Esophagus squamous epithelium (tissue), 4 donors: ENCODE results near the gene CCDC197.

Experiments
- CTCF ChIP-seq, 6 experiments: fragments of 450-650 bp in 4 of 6; fragments of 200-600 bp in 2 of 6; sonication (generic) in 2 of 6; IDR thresholded peaks; one replicate each; pipeline ENCODE4 v1.5.1; 2016 to 2019; ENCODE audit warnings: antibody characterized with exemption in 6 of 6, mild to moderate bottlenecking in 4 of 6, moderate library complexity in 4 of 6
- POLR2A ChIP-seq, 4 donors: fragments of 450-650 bp; IDR thresholded peaks; one replicate each; pipeline ENCODE4 v1.6.1; 2017; ENCODE audit warnings: antibody characterized with exemption in 4 of 4, mild to moderate bottlenecking in 4 of 4, moderate library complexity in 3 of 4

DNA sequence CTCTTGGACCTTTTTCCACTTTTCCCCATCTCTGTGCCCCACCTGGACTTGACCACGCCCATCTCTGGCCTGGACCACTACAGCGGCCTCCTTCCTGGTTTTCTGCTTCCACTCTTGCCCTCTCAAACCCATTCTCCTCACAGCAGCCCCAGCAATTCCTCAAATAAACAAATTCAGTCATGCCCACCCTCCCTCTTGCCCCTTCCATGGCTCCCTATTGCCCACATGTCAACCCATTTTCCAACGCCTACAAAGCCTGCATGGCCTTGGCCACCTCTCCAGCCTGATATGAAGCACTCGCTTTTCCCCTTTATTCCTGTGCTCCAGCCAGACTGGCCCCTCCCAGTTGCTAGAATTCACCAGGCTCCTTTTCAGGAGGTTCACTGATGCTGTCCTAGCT is 23.2 kb downstream of the CCDC197 start:
- TF ChIP-seq CTCF (IDR thresholded peaks at IDR 0.05) = no peak
- TF ChIP-seq POLR2A (IDR thresholded peaks at IDR 0.05) = no peak
